Left renal pelvis (tissue), 4 donors: ENCODE results near the gene HCST. TPM values are rescaled to one million over a fixed set of nuclear protein-coding genes. Genes with fewer than 3 reads are reported as not detected.
"Not testable (repeated sequence)": the region's sequence is repeated elsewhere in the genome, so short reads cannot be mapped to it uniquely, and the experiment has no call there.

ENCODE experiments used
- DNase-seq, 4 donors: peaks; one replicate each; pipeline ENCODE4 v3.0.0-alpha.2; 2013; ENCODE audit warnings: low read depth in 4 of 4, low spot score in 3 of 4
- polyA plus RNA-seq, 4 donors: library from polyadenylated mRNA; unstranded; fragments of 120-200 nt; gene quantifications; one replicate each; pipeline ENCODE4 v1.2.1, GENCODE V29; 2013; ENCODE audit not compliant: insufficient read length in 4 of 4

Gene HCST
- polyA plus RNA-seq, 4 donors = 3.1 to 4.7 (median 3.2) TPM

- DNase-seq = no peak
Observed at GRCh38 chr19:35903550-35904179, 1.3 kb downstream of the HCST start.

- no peak for DNase-seq
Observed at GRCh38 chr19:35904311-35905068, 2.2 kb downstream of the HCST start.

GRCh38 chr19:35905178-35905727 is 2.9 kb downstream of the HCST start:
- DNase-seq = no peak

GRCh38 chr19:35907377-35907745 is 5.0 kb downstream of the HCST start:
- DNase-seq = no peak

GRCh38 chr19:35908010-35908441 is 5.7 kb downstream of the HCST start, which contains the start of gene TYROBP:
TSS of gene TYROBP (minus strand) at chr19:35908295. CDS start at chr19:35908228, 67 bp downstream.
- DNase-seq = no peak

GRCh38 chr19:35908973-35909683 is 6.8 kb downstream of the HCST start:
- no peak for DNase-seq

- no peak for DNase-seq
Observed at GRCh38 chr19:35909684-35910035, 7.3 kb downstream of the HCST start.

- DNase-seq = not testable (repeated sequence)
Observed at GRCh38 chr19:35910355-35910754, 8.0 kb downstream of the HCST start.

GRCh38 chr19:35911173-35911572 is 8.8 kb downstream of the HCST start:
- DNase-seq = no peak

GRCh38 chr19:35911790-35912189 is 9.5 kb downstream of the HCST start:
- no peak for DNase-seq

GRCh38 chr19:35913589-35913988 is 11.3 kb downstream of the HCST start:
- DNase-seq = no peak

GRCh38 chr19:35915443-35915842 is 13.1 kb downstream of the HCST start:
- no peak for DNase-seq

GRCh38 chr19:35919306-35919705 is 17.0 kb downstream of the HCST start:
- no peak for DNase-seq

GRCh38 chr19:35921012-35921411 is 18.7 kb downstream of the HCST start:
- no peak for DNase-seq

GRCh38 chr19:35925501-35925900 is 23.2 kb downstream of the HCST start:
- no peak for DNase-seq

GRCh38 chr19:35928507-35928906 is 26.2 kb downstream of the HCST start:
- DNase-seq = no peak

- DNase-seq = no peak
Observed at GRCh38 chr19:35929876-35930275, 27.5 kb downstream of the HCST start.

GRCh38 chr19:35931161-35931873 is 29.0 kb downstream of the HCST start:
- peak; percentile 98 to 99 (median 98) for DNase-seq

- no peak for DNase-seq
Observed at GRCh38 chr19:35931874-35932202, 29.5 kb downstream of the HCST start.

- no peak for DNase-seq
Observed at GRCh38 chr19:35932291-35932936, 30.1 kb downstream of the HCST start.
